ENCODE results near the gene STEAP3.

STEAP3 gene

DNA sequence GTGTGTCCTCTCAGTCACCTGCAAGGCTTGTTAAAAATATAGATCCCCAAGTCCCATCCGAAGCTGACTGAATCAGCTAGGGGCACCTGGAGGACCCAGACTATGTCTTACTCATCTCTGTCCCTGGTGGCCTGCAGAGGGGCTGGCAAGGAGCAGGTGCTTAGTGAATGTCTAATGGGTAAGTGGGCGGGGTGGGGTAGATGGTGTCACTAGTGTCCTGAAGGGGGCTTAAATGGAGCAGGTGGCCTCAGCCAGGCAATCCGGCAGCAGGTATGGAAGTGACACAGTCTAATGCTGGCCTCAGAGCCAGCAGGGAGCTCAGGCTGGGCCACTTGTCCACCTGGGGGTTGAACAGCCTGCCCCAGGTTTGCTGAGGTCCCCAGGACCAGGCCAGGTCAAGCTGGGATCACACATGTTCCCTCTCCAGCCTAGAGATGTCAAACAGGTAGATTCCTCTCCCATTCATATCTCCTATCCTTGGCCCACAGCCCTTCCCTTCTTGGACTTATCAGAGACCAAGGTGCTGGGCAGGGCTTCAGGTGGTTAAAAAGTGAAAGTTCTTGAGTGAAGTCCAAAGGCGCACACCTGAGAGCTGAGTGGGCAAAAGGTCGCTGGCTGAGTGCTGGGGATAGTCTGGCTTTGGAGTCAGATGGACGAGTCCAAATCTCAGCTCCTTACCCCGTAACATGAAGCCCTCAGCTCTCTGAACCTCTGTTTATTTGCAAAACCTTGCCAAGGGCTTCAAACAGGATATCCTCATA is 1.7 kb downstream of the STEAP3 start:
- no peak for DNase-seq (ENCODE audit: low read depth in 1 of 2, low spot score in 1 of 2)

DNA sequence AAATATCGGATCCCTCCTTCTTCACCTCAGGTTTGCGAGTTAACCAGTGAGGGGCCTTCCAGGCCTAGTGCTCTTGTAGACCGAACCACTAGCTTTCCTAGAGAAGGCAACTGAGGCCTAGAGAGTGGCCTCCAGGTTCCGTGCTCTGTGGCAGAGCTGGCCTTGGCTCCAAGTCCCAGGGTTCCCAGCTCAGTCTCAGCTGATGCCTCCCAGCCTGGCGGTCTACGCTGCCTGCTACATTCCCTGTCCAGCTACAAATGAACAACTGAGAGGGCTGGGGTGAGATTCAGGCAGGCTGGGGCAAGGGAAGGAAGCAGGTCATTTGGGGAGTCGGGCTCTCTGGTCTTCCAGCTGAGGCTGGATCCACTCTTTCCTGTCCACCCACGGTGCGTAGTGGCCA is 2.3 kb downstream of the STEAP3 start:
- DNase-seq (ENCODE audit: low read depth in 1 of 2, low spot score in 1 of 2), result no peak

DNA sequence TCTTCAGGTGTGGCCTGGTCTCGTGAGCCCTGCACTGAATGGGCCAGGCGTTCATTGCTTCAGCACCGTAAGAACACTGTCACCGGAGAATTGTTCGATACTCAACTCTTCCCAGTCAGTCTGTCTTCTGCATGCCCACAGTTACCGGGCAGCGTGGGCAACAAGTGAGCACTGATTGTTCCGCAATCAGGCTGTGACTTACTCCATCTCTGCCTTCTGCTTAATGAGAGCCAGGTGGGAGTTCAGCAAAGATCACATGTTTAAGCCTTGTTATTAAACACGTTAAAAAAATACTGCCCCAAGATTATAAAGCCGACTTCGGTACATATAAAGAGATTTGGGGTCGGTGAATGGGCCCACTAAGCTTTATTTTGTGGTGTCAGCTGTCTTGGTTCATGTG is 3.7 kb downstream of the STEAP3 start:
- DNase-seq (ENCODE audit: low read depth in 1 of 2, low spot score in 1 of 2), result no peak

DNA sequence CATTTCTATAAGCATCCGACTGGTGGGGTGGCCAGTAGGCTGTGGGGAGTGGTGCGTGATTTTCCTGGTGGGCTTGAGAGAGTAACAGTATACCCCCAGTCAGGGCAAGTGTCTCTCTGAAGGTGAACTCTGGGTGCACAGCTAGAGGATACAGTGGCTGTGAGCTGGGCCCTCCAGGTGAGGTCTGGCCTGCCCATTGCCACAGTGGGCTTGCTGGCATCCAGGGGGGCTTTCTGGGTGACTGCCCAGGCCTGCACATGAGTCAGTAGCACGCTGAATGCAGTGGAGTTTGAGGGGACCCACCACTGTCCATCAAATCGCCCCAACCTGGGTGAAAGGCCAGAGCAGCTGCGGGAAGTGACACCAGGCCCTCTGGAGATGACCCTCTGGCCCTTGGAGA is 4.5 kb downstream of the STEAP3 start:
- no peak for DNase-seq (ENCODE audit: low read depth in 1 of 2, low spot score in 1 of 2)

DNA sequence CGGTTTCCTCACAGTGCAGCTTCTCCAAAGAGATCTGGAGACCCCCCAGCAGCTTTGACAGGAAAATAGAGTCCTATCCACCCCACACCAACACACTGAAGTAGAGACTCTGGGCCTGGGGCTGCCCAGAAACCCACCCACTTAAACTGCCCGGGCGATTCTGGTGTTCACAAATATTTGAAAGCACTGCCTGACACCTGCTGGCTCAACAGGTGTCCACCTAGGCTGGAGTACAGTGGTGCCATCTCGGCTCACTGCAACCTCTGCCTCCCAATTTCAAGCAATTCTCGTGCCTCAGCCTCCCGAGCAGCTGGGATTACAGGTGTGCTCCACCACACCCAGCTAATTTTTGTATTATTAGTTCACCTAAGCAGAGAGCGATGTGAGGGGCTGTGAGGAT is 5.3 kb downstream of the STEAP3 start:
- DNase-seq (ENCODE audit: low read depth in 1 of 2, low spot score in 1 of 2), result no peak

DNA sequence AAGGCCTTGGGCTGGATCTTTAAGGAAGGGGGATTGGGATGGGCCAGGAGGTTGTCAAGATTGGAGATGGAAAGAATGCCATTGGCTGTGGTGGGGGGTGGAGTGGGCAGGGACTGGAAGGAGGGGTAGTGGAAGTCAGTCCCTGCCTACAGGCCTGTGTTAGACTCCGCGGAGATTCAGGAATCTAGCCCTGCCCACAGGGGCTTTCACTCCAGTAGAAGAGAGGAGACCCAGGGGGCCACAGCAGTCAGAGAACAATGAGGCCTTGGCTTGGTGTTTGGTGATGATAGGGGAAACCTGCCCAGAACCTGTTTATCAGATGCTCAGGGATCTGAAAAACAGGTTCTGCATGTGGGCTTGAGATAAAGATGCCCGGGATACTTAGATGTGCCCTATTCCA is 6.1 kb downstream of the STEAP3 start:
- no peak for DNase-seq (ENCODE audit: low read depth in 1 of 2, low spot score in 1 of 2)

DNA sequence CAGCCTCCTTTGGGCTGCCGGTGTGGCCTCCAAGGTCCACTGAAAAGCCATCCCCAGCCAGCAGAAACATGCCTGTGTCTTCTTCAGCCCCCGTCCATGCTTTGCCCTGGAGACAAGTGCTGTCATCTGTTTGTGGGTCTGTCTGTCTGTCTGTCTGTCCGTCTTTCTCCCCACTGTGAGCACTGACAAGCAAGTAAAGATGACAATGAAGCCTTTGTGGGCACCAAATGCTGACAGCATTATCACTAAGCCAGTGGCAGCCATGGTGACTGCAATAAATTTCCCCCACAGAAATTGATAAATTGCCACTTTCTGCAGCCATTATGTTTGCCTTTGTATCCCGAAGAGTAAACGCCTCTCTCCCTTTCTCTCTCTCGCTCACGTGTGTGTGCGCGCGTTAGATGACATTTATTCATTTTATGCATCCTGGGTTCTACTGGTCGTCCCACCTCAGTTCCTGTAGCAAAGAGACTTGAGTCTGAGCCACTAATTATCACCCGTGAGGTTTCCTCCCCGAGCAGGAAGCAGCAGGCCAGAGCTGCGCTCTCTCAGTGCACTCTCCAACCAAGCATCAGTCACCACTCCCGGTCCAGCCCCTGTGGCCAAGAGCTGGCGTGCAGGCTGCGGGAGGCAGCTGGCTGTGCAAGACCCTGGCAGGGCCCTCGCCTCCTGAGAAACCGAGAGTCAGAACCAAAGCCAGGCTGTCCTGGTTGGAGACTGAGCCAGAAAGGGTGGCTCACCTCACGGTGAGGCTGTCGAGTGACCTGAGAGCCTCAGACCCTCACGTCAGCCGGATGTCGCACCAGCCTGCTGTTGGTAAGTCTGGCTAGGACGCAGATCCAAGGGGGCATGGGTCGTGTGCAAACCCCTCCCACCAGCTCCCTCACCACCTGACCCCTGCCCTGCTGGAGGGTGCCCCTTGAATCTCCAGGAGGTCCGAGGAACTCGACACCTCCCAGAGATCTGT is 6.9 kb downstream of the STEAP3 start:
- DNase-seq (ENCODE audit: low read depth in 1 of 2, low spot score in 1 of 2), result no peak

DNA sequence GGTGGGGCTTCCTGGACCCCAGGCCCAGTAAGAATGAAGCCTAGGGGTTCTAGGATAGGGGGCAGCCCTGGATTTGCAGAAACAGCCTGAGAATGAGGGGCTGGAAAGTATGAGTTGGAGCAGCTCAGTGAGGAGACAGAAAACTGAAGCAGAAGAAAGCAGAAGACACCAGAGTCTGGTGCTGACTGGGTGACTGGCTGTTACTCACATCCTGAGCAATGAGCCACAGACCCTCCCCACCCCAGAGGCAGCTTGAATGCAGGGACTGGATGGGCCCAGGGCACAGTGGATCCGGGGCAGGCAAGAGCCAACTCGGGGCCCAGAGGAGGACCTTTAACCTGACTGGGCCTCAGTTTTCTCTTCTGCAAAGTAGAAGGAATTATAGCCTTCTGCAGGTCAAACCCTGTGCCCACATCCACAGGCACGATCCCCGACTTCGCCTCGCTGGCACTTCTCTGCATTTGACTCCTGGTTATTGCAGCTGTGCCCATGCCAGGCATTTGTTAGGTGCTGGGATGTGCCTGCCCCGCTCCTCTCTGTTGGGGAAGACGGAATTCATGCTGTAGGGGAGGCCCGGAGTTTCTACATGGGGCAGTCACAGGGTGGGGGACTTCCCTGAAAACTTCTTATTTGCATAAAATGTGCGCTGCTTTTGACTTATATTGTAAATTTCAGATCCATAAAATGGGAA is 8.5 kb downstream of the STEAP3 start:
- DNase-seq (ENCODE audit: low read depth in 1 of 2, low spot score in 1 of 2), result no peak

DNA sequence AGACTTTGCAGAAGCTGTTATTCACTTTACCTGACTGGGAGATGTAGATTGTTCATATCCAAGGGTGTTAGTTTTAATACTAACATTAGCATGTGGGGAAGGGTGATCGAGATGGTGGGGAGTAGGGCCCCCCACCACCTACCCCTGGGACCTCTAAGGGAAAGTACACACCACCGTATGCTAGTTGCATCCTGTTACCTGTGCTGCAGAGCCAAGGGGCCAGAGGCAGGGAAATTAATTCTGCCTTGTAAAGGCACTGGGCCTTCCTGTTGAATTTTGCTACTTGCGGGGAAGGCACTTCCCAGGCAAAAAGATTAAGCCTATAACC is 9.0 kb downstream of the STEAP3 start:
- DNase-seq (ENCODE audit: low read depth in 1 of 2, low spot score in 1 of 2), result no peak

DNA sequence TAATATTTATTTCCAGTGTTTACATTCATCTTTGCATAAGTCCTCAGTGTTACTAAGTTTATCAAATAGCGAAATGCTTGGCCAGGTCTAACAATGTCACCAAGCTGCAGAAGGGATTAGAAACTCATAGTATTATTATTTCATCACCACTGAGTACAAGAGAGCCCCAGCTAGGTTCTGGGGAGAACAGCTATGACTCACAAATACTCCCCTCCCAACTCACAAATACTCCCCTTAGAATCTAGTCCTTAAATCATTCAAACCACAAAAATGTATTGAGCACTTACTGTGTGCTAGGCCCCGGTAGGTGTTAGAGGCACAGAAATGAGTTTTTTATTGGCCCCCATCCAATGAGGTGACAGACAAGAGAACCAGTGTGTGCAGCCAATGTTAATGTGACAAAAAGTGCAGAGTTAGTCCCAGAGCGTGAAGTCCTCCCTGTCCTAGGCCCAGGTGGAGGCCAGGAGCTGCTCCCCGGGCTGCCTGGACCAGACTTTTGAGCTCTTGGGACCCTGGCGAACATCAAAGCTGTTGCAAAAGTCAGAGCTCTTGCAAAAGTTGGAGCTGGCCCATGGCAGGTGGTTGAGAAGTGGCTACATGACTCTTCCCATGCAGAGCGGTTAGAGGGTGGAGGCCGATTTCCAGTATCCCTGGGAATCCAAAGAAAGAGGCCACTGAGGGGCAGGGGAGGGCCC is 9.8 kb downstream of the STEAP3 start:
- no peak for DNase-seq (ENCODE audit: low read depth in 1 of 2, low spot score in 1 of 2)

DNA sequence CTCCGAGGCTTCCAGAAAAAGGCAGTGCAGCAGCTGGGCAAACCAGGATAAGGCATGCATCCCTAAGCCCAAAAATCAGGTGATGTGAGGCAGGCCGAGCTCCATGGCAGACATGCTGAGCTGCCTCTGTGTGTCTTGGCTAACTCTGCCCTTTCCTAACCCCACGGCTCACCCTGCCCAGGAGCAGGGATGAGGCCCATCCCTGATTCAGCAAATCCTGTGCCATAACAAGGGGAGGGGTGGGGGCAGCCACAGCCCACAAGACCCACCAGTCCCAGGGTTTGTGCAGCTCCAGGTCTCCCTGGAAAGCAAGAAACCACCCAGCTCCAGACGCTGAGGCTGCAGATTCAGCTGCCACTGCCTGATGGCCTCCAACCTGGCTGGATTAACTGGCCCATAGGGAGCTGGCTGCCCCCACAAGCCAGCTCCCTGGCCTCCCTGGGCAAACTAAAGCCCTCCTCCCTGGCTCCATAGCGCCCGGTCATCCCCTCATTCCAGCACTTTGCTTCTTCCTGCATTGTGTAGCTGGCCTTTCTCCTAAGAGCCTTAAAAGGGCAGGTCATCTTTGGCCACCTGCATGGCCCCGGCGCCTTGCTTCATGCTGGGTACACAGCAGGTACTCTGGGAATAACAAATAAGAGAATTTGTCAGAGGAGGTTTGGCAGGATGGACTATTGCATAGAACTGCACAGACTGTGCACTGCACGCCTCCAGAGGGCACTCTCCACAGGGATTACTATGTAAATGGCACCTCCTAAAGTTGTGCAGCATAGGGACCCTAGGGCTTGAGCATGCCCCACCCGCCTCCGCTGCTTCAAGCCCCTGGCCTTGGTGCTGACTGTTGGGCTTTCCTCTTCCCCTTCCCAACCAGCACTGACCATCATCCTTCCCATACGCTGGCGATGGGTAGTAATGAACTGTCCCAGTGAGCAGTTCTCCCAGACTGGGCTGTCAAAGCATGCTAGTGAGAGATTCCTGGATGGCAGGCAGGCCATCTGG is 10.7 kb downstream of the STEAP3 start:
- DNase-seq (ENCODE audit: low read depth in 1 of 2, low spot score in 1 of 2), result no peak

DNA sequence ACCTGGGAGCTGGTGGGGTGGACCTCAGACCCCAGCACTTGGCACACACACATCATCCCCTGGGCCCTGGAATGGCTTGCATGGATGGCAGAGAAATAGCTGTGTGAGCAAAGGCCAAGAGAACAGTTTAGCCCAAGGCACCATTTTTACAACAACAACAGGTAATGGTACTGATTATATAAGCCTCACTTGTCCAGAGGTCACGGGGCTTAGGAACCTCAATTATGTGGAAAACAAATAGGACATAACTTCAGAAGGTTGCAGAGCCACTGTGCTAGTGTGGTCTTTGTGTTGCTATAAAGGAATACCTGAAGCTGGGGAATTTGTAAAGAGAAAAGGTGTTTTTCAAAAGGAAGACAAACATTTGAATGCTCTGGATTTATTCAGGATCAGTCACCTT is 13.2 kb downstream of the STEAP3 start:
- no peak for DNase-seq (ENCODE audit: low read depth in 1 of 2, low spot score in 1 of 2)

DNA sequence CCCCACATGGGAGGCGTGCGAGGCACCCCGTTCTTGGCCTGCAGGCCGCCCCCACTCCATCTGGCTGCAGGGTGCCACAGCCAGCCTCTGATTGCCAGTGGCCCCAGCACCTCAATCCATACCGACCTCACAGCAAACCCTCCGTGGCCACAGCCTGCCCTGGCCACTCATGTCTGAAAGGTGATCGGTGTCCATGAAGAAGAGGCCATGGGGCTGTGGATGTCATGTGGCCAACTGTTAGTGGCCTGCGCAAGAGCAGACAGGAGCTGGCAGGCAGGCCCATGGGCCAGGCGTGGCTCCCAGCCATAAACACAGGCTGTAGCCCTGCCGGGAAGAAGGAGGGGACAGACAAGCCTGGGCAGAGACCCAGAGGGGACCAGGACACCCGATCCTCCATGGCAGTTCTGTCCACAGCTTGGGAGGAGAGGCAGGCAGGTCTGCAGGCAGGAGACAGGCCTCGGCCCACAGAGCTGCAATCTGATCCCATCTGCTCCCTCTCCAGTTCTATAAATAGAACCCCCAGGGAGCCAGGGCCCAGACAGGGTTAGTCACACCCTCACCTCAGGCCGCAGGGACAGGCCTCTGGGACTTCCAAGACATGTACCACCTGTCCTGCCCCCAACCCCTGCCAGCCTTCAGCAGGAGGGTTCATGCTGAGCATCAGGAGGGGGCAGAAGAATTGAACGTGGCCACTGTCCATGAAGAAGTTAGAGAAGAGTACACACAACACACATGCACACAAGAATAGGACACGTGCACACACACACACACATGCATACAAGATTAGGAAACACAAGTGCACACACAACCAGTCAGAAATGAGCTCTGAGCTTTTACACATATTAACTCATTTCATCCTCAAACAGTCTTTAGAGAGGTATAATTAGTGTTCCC is 16.9 kb downstream of the STEAP3 start:
- DNase-seq (ENCODE audit: low read depth in 1 of 2, low spot score in 1 of 2), result no peak

DNA sequence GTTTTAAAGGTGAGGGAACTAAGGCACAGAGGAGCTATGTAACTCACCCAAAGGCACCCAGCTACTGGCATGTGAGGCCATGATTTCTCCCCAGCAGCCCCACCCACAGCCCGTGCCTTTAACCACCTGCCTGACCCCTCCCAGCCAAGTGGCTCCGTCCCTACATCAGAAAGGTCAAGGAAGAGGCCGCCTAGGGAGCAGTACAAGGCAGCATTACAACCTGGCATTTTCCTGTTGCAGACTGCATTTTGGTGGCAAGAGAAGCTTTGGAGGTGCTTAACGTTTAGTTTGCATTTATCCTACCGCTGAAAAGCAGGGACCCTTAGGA is 17.5 kb downstream of the STEAP3 start:
- DNase-seq (ENCODE audit: low read depth in 1 of 2, low spot score in 1 of 2), result no peak

DNA sequence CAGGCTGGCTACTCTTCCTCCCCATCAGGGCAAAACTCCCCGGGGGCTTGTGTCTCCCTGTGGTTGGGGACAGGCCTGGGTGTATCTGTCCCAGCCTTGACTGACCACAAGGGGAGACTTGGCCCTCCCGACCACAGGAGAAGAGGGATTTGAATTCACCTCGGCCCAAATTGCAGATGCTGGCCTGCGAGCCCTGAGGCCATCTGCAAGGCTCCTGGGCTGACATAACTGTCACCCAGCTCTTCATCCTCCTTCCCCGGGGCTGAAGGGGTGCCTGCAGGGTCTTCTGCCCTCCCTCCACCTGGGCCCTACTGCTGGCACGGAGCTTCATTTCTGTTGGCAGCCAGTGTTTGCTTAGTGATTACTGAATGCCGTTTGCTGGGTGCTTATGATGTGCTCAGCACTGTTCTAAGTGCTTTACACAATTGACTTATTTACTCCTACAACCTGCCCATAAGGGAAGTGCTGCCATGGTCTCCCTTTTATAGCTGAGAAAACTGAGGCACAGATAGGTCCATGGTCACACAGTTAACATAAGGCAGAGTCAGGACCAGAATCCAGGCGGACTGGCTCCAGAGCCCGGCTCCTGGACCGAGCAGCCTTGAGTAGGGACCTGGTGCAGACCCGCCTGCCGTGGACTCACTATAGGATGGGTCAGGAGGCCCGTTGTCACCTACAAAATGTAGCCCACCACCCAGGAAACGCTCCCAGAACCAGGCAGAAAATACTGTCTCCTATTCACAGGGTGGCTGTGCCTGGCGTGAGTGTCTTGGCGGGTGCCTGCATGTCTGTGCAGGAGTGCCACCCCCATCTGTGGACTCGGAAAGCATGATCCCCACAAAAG is 18.9 kb downstream of the STEAP3 start:
- no peak for DNase-seq (ENCODE audit: low read depth in 1 of 2, low spot score in 1 of 2)

DNA sequence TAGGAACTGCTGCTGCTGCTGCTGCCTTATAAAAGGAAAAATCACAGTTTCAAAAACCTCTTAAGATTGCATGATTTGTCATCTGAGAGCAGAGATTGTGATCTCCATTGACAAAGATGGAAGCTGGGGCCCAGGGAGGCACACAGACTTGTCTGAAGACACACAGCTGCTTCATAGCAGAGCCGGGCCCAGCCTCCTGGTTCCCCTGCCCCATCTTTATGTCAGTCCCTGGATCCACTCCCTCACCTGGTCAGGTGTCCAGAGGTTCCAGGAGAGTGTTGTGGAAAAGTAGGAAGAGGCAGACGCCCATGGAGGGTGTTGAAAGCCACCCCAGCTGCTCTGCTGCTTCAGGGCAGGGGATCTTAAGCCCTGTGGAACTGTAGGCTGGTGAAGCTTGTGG is 20.0 kb downstream of the STEAP3 start:
- no peak for DNase-seq (ENCODE audit: low read depth in 1 of 2, low spot score in 1 of 2)

DNA sequence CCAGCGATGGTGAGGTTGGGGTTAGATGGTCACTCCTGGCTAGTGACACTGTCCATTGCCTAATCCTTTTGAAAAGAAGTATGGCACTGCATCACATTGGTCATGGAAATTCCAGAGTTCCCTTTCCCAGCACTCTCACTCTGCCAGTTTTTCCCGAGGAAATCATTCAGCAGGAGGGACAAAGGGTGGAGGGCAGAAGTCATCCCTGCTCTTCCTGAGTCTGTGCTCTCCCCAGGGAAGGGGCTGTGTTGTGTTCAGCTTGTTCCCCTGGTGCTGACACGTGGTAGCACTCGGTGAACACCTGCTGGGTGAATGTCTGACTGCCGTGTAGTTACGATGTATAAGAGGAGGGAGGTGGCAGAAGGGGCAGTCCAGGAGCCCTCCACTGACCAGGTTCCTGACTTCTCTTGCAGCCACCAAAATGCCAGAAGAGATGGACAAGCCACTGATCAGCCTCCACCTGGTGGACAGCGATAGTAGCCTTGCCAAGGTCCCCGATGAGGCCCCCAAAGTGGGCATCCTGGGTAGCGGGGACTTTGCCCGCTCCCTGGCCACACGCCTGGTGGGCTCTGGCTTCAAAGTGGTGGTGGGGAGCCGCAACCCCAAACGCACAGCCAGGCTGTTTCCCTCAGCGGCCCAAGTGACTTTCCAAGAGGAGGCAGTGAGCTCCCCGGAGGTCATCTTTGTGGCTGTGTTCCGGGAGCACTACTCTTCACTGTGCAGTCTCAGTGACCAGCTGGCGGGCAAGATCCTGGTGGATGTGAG is 21.6 kb downstream of the STEAP3 start:
- no peak for DNase-seq (ENCODE audit: low read depth in 1 of 2, low spot score in 1 of 2)

DNA sequence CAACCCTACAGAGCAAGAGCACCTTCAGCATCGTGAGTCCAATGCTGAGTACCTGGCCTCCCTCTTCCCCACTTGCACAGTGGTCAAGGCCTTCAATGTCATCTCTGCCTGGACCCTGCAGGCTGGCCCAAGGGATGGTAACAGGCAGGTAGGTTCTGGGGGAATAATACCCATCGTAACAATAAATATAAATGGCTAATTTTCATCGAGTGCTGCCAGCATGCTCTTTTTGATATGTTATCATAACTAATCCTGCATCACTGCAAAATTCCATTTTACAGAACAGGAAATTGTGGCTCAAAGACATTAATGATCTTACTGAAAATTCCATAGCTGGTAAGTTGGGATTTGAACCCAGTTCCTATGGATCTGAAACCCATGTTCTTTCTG is 22.2 kb downstream of the STEAP3 start:
- DNase-seq (ENCODE audit: low read depth in 1 of 2, low spot score in 1 of 2), result no peak

Measured in activated CD4-positive, alpha-beta T cell treated with anti-CD3 and anti-CD28 coated beads, Interleukin-2, amount 50 U/mL, for 24 hours (primary cell).